H1 (cell line): ENCODE measurements around the gene SEMA4C. TPM values are rescaled to one million over a fixed set of nuclear protein-coding genes. Genes with fewer than 3 reads are reported as not detected.

ENCODE experiments used
- BRCA1 ChIP-seq: IDR thresholded peaks from 2 replicates; pipeline ENCODE4 v1.6.1; 2012; ENCODE audit warnings: low read depth, low read length, improper control_type of control experiment
- GTF2F1 ChIP-seq: IDR thresholded peaks from 2 replicates; pipeline ENCODE4 v1.6.1; 2012; ENCODE audit warnings: low read depth, low read length, improper control_type of control experiment, borderline replicate concordance
- JUN ChIP-seq: IDR thresholded peaks from 2 replicates; pipeline ENCODE4 v1.6.1; 2011; ENCODE audit warnings: low read depth, mild to moderate bottlenecking, improper control_type of control experiment, low read length
- KDM1A ChIP-seq: fragments of 200-600, 300-600 bp; sonication (generic); IDR thresholded peaks from 2 replicates; pipeline ENCODE4 v1.7.1; 2016; ENCODE audit warnings: mild to moderate bottlenecking, low read length, borderline replicate concordance
- MAFK ChIP-seq: IDR thresholded peaks from 2 replicates; pipeline ENCODE4 v1.6.1; 2012; ENCODE audit warnings: low read depth, mild to moderate bottlenecking, improper control_type of control experiment, low read length
- POLR2A ChIP-seq, 2 experiments: IDR thresholded peaks; 1 replicate in 1 of 2; 2 replicates in 1 of 2; pipeline ENCODE4 v1.6.1; 2011; ENCODE audit warnings: low read depth in 2 of 2, low read length in 2 of 2, mild to moderate bottlenecking in 2 of 2; ENCODE audit errors: control extremely low read depth in 1 of 2
- RFX5 ChIP-seq: IDR thresholded peaks from 2 replicates; pipeline ENCODE4 v1.6.1; 2011; ENCODE audit warnings: low read depth, low read length, improper control_type of control experiment, borderline replicate concordance
- RNF2 ChIP-seq: fragments of 200-900, 300-1000 bp; sonication (generic); IDR thresholded peaks from 2 replicates; pipeline ENCODE4 v1.7.1; 2016; ENCODE audit warnings: borderline replicate concordance, low read depth, mild to moderate bottlenecking, antibody characterized with exemption, low read length; ENCODE audit not compliant: poor library complexity, severe bottlenecking; ENCODE audit errors: missing control alignments
- SIRT6 ChIP-seq: IDR thresholded peaks from one replicate; pipeline ENCODE4 v1.7.1; 2012; ENCODE audit warnings: low read length, inconsistent platforms
- TCF12 ChIP-seq: IDR thresholded peaks from 2 replicates; pipeline ENCODE4 v1.6.1; 2011; ENCODE audit warnings: low read depth, mild to moderate bottlenecking, low read length
- polyA plus RNA-seq, 7 experiments: library from polyadenylated mRNA; depleted of rRNA in 3 of 7; stranded (reverse) in 5 of 7; unstranded in 2 of 7; fragments of >200 nt in 5 of 7; fragments of 200-250 nt in 2 of 7; gene quantifications; 1 replicate in 5 of 7; 2 replicates in 1 of 7; 4 replicates in 1 of 7; pipeline versions ENCODE4 v1.2.1 to v1.2.3, GENCODE V29; 2011 to 2013; ENCODE audit warnings: missing spikeins in 2 of 7, mixed read lengths in 2 of 7
- total RNA-seq: library from RNA; stranded (reverse); fragmentation: NEBNext Ultra II Directional; extraction: Animal tissue kit (Norgen Biotek cat#: 25700); gene quantifications from 2 replicates; pipeline ENCODE4 v1.2.1, GENCODE V29; 2021
- TF ChIP-seq, protein P1 (sequence below): fragments of 300-600 bp; sonication (generic); IDR thresholded peaks from 2 replicates; pipeline ENCODE4 v1.7.1; 2012; ENCODE audit warnings: low read length, moderate library complexity, mild to moderate bottlenecking, inconsistent platforms; ENCODE audit not compliant: insufficient replicate concordance

The SEMA4C gene
- total and polyA plus RNA-seq, 2 of the 8 experiments (the other 6 are each of a cell fraction or from before 2014, with no cell fraction given): 47.5 to 67.3 TPM

DNA sequence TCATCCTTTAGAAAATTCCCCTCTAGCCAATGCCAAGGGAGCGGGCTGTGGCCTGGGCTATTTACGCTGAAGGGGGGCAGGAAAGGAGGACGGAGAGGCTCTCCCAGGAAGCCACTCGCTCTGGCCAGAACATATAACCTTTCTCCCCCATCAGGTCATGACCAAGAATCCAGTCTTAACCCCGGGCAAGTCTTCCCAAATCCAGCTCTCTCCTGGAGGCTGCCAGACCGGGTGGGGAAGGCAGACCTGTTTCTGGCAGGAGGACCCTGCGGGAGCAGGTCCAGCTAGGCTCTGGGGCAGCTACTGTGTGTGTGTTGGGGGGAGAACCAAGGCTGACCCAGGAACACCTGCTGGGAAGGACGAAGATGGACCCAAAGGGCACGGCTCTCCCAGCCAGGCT is 13.4 kb upstream of the SEMA4C start (continued):
- TF ChIP-seq, protein P1, sequence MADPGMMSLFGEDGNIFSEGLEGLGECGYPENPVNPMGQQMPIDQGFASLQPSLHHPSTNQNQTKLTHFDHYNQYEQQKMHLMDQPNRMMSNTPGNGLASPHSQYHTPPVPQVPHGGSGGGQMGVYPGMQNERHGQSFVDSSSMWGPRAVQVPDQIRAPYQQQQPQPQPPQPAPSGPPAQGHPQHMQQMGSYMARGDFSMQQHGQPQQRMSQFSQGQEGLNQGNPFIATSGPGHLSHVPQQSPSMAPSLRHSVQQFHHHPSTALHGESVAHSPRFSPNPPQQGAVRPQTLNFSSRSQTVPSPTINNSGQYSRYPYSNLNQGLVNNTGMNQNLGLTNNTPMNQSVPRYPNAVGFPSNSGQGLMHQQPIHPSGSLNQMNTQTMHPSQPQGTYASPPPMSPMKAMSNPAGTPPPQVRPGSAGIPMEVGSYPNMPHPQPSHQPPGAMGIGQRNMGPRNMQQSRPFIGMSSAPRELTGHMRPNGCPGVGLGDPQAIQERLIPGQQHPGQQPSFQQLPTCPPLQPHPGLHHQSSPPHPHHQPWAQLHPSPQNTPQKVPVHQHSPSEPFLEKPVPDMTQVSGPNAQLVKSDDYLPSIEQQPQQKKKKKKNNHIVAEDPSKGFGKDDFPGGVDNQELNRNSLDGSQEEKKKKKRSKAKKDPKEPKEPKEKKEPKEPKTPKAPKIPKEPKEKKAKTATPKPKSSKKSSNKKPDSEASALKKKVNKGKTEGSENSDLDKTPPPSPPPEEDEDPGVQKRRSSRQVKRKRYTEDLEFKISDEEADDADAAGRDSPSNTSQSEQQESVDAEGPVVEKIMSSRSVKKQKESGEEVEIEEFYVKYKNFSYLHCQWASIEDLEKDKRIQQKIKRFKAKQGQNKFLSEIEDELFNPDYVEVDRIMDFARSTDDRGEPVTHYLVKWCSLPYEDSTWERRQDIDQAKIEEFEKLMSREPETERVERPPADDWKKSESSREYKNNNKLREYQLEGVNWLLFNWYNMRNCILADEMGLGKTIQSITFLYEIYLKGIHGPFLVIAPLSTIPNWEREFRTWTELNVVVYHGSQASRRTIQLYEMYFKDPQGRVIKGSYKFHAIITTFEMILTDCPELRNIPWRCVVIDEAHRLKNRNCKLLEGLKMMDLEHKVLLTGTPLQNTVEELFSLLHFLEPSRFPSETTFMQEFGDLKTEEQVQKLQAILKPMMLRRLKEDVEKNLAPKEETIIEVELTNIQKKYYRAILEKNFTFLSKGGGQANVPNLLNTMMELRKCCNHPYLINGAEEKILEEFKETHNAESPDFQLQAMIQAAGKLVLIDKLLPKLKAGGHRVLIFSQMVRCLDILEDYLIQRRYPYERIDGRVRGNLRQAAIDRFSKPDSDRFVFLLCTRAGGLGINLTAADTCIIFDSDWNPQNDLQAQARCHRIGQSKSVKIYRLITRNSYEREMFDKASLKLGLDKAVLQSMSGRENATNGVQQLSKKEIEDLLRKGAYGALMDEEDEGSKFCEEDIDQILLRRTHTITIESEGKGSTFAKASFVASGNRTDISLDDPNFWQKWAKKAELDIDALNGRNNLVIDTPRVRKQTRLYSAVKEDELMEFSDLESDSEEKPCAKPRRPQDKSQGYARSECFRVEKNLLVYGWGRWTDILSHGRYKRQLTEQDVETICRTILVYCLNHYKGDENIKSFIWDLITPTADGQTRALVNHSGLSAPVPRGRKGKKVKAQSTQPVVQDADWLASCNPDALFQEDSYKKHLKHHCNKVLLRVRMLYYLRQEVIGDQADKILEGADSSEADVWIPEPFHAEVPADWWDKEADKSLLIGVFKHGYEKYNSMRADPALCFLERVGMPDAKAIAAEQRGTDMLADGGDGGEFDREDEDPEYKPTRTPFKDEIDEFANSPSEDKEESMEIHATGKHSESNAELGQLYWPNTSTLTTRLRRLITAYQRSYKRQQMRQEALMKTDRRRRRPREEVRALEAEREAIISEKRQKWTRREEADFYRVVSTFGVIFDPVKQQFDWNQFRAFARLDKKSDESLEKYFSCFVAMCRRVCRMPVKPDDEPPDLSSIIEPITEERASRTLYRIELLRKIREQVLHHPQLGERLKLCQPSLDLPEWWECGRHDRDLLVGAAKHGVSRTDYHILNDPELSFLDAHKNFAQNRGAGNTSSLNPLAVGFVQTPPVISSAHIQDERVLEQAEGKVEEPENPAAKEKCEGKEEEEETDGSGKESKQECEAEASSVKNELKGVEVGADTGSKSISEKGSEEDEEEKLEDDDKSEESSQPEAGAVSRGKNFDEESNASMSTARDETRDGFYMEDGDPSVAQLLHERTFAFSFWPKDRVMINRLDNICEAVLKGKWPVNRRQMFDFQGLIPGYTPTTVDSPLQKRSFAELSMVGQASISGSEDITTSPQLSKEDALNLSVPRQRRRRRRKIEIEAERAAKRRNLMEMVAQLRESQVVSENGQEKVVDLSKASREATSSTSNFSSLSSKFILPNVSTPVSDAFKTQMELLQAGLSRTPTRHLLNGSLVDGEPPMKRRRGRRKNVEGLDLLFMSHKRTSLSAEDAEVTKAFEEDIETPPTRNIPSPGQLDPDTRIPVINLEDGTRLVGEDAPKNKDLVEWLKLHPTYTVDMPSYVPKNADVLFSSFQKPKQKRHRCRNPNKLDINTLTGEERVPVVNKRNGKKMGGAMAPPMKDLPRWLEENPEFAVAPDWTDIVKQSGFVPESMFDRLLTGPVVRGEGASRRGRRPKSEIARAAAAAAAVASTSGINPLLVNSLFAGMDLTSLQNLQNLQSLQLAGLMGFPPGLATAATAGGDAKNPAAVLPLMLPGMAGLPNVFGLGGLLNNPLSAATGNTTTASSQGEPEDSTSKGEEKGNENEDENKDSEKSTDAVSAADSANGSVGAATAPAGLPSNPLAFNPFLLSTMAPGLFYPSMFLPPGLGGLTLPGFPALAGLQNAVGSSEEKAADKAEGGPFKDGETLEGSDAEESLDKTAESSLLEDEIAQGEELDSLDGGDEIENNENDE: no peak
- no peak for TF ChIP-seq BRCA1
- no peak for TF ChIP-seq MAFK
- TF ChIP-seq KDM1A: no peak
- no peak for TF ChIP-seq POLR2A (IDR thresholded peaks at IDR 0.05; ENCODE audit: control extremely low read depth in 1 of 2, low read depth in 2 of 2, low read length in 2 of 2)
- no peak for TF ChIP-seq RFX5
- TF ChIP-seq TCF12: no peak
- no peak for TF ChIP-seq SIRT6
- no peak for TF ChIP-seq GTF2F1
- TF ChIP-seq RNF2: no peak
- no peak for TF ChIP-seq JUN
